GM18511 (cell line): ENCODE results near the gene MPHOSPH6.
"Not testable (repeated sequence)": the region's sequence is repeated elsewhere in the genome, so short reads cannot be mapped to it uniquely, and the experiment has no call there.

Source experiments
- ATAC-seq: cut with Tn5 transposase; IDR thresholded peaks from one replicate; pipeline ENCODE4 v1.9.1; 2021; ENCODE audit warnings: mild to moderate bottlenecking, moderate library complexity; ENCODE audit not compliant: unreplicated experiment

Gene MPHOSPH6

GRCh38 chr16:82124651-82125050, 45.4 kb downstream of the MPHOSPH6 start:
- no peak for ATAC-seq

- ATAC-seq = no peak
Observed at GRCh38 chr16:82119405-82119804, 50.6 kb downstream of the MPHOSPH6 start.

DNA sequence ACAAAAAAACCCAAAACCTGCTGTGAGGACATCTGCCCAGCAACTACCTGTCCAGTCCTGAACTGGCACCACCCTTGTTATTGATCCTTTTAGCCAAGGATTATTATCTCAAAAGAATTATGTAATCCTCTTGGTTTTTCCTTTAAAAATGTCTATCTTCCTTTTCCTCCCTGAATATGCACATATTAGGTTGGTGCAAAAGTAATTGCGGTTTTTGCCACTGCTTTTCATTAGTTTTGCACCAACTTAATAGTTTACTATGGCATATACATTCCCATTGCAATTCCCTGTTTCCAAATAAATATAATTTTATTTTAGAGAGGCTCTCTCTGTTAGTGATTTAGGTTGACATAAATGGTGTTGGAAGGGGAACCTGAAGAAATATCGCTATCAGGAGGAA, 51.3 kb downstream of the MPHOSPH6 start:
- ATAC-seq = no peak

DNA sequence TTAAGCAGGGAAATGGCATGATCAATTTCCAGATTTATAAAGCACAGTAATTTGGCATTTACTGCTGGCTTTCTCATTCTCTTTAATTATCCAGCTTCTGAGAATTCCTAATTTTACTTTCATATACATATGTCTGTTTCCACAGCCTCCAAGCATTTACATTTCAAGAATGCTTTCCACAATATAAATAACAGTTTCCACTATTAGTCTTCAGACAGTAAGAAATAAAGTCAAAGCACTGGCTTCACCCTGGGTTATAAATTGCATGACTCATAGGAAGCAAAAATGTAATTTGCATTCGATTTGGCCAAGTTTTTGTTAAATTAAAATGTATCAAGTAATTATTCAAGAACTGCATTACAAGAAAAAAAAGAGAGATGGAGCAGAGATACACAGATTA, 53.5 kb downstream of the MPHOSPH6 start:
- no peak for ATAC-seq

GRCh38 chr16:82113741-82114140, 56.3 kb downstream of the MPHOSPH6 start:
- ATAC-seq = no peak

DNA sequence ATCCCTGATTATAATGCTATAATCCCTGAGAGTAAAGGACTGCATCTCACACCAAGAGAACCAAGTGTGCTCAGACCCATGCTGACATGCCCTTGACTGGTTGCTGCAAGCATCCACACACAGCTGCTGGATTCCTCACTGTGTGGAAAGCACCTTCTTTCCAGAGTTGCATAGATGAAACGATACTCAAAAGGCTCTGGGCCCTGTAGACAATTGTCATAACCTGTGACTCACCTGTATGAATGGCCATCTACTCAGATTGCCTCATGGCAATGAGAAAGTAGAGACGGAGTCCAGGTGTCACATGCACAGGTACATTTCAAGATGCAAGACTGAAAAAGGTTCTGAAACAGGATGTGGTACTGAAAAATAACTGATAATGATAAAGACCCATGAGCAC, 58.1 kb downstream of the MPHOSPH6 start:
- ATAC-seq = no peak

GRCh38 chr16:82109266-82109665, 60.8 kb downstream of the MPHOSPH6 start:
- not testable (repeated sequence) for ATAC-seq

DNA sequence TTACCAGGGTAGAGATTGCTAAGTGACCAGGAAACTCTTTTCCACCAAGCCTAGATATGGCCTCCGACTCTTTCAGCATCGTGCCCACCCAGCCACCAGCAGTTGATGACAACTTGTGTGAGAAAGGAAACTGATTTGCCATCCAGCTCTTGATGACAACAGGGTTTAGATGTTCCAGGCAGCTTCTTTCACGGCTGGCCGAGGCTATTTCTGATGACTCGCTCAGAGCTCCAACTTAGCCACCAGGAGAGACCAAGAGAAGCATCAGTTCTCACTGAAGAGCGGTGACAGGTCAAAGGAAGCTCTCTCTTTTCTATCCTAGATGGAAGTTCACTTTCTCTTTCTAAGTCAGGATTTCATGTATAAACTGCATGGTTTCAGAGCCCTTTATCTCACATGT, 61.2 kb downstream of the MPHOSPH6 start:
- no peak for ATAC-seq

DNA sequence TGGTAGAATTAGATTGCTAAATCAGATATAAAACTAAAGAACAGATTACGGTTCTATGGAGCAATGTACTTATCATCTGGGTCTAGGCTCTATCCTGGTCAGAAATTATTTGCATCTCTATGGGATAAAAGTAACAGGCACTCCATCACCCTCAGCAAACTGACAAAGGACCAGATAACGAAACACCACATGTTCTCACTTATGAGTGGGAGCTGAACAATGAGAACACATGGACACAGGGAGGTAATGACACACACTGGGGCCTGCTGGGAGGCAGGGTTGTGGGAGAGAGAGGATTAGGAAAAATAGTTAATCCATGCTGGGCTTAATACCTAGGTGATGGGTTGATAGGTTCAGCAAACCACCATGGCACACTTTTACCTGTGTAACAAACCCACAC, 61.9 kb downstream of the MPHOSPH6 start:
- no peak for ATAC-seq

- ATAC-seq = no peak
Observed at GRCh38 chr16:82105107-82105506, 64.9 kb downstream of the MPHOSPH6 start.
